Uterus (tissue), 4 donors: ENCODE data around the gene KRTAP5-7. TPM values are rescaled to one million over a fixed set of nuclear protein-coding genes. Genes with fewer than 3 reads are reported as not detected.
"Not testable (repeated sequence)": the region's sequence is repeated elsewhere in the genome, so short reads cannot be mapped to it uniquely, and the experiment has no call there.

ENCODE experiments used
- DNase-seq, 2 donors: peaks; one replicate each; pipeline ENCODE4 v3.0.0-alpha.2; 2019 to 2020
- H3K27ac ChIP-seq, 2 donors: fragments of 200-600 bp; sonication (generic); 1 replicate in 1 of 2; 2 replicates in 1 of 2; pipeline ENCODE4 v1.5.1; 2016 to 2018
- H3K27me3 ChIP-seq, 2 donors: fragments of 200-600 bp; sonication (generic); one replicate each; pipeline ENCODE4 v1.5.1; 2018 to 2019; ENCODE audit warnings: control low read depth in 1 of 2
- H3K36me3 ChIP-seq, 2 donors: fragments of 200-600 bp; sonication (generic); one replicate each; pipeline ENCODE4 v1.5.1; 2019; ENCODE audit warnings: control low read depth in 1 of 2
- H3K4me1 ChIP-seq, 2 donors: fragments of 200-600 bp; sonication (generic); one replicate each; pipeline ENCODE4 v1.5.1; 2018 to 2019; ENCODE audit warnings: control low read depth in 1 of 2
- H3K4me3 ChIP-seq, 2 donors: fragments of 200-600 bp; sonication (generic); 1 replicate in 1 of 2; 2 replicates in 1 of 2; pipeline ENCODE4 v1.5.1; 2018 to 2019; ENCODE audit warnings: mild to moderate bottlenecking in 1 of 2
- H3K9me3 ChIP-seq, 2 donors: fragments of 200-600 bp; sonication (generic); one replicate each; pipeline ENCODE4 v1.5.1; 2019; ENCODE audit warnings: control low read depth in 1 of 2
- POLR2A ChIP-seq, 2 donors: fragments of 450-650 bp; IDR thresholded peaks; one replicate each; pipeline ENCODE4 v1.6.1; 2016; ENCODE audit warnings: antibody characterized with exemption in 2 of 2, mild to moderate bottlenecking in 1 of 2, moderate library complexity in 1 of 2
- intact Hi-C: fragments of 100-400 bp; cut with DNase I; formaldehyde crosslinking; loops from one replicate; pipeline ENCODE4 v1.15.1; 2023; ENCODE audit warnings: low total_unique reads
- small RNA-seq: library from RNA; depleted of rRNA; stranded (forward); fragments of <200 nt; gene quantifications from one replicate; pipeline ENCODE3, GENCODE V24; 2016
- total RNA-seq, 4 donors: library from RNA; depleted of rRNA in 3 of 4; stranded (reverse); fragments of >200 nt in 3 of 4; gene quantifications; one replicate each; pipeline versions ENCODE4 v1.1.0 to v1.2.4, GENCODE V29; 2014 to 2023
- TF ChIP-seq, protein P1 (sequence below), 4 experiments: fragments of 200-600 bp in 2 of 4; fragments of 450-650 bp in 2 of 4; sonication (generic) in 2 of 4; IDR thresholded peaks; one replicate each; pipeline ENCODE4 v1.5.1; 2016 to 2019; ENCODE audit warnings: antibody characterized with exemption in 4 of 4, mild to moderate bottlenecking in 2 of 4, moderate library complexity in 1 of 4
- donor health status: DM: yes; HTN: yes; CAD: no.

KRTAP5-7 gene
- total RNA-seq, 4 donors from 2014 or later, result 0.95 TPM; not detected in 3

DNA sequence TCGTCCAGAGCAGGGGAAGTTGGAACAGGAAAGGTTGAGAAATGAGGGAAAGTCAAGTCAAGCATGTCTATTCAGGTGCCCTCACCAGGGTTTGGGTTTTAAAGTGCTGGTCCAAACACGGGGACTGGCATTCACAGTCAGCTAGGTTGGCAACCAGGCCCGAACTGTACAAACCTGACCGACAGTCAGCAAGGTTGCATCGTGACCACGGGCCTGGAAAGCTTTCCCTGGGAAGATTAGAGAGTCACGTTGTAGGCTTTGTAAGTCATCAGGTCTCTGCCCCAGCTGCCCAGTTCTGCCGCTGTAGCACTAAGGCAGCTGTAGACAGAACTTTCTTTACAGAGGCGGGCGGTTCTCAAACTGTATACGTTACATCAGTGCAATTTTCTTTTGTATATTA, 45.7 kb downstream of the KRTAP5-7 start:
- Histone ChIP-seq H3K4me1 (no peaks in the 10 kb centered on the region), H3K36me3 (no peaks in the 10 kb centered on the region), H3K27ac (no peak overlapping the region), H3K27me3 (no peaks in the 10 kb centered on the region), H3K9me3 (no peaks in the 10 kb centered on the region), H3K4me3 (no peak overlapping the region)
- DNase-seq, result no peak
- intact Hi-C loops, result no loop called here
- TF ChIP-seq POLR2A (IDR thresholded peaks at IDR 0.05), result no peak
- TF ChIP-seq, protein P1, sequence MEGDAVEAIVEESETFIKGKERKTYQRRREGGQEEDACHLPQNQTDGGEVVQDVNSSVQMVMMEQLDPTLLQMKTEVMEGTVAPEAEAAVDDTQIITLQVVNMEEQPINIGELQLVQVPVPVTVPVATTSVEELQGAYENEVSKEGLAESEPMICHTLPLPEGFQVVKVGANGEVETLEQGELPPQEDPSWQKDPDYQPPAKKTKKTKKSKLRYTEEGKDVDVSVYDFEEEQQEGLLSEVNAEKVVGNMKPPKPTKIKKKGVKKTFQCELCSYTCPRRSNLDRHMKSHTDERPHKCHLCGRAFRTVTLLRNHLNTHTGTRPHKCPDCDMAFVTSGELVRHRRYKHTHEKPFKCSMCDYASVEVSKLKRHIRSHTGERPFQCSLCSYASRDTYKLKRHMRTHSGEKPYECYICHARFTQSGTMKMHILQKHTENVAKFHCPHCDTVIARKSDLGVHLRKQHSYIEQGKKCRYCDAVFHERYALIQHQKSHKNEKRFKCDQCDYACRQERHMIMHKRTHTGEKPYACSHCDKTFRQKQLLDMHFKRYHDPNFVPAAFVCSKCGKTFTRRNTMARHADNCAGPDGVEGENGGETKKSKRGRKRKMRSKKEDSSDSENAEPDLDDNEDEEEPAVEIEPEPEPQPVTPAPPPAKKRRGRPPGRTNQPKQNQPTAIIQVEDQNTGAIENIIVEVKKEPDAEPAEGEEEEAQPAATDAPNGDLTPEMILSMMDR (IDR thresholded peaks at IDR 0.05), result no peak

DNA sequence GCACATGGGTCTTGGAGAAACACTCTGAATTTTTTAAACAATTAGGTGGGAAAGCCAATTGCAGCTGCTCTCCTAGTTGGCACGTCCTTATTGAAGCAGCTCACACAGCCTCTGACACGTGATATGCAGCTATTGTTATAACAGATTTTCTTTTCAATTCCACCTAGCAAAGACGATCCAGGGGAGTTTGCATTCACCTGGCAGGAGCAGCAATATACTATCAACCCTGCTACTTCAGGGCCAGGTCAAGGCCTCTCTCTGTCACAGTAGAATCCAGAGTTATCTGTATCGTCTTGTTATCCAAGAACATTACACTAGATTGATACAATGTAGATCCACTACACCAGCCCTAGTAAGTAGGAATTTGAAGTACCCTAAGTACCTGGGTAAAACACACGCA, 47.4 kb downstream of the KRTAP5-7 start:
- intact Hi-C loops, result no loop called here
- TF ChIP-seq POLR2A (IDR thresholded peaks at IDR 0.05), result no peak
- TF ChIP-seq, protein P1 (IDR thresholded peaks at IDR 0.05), result no peak

DNA sequence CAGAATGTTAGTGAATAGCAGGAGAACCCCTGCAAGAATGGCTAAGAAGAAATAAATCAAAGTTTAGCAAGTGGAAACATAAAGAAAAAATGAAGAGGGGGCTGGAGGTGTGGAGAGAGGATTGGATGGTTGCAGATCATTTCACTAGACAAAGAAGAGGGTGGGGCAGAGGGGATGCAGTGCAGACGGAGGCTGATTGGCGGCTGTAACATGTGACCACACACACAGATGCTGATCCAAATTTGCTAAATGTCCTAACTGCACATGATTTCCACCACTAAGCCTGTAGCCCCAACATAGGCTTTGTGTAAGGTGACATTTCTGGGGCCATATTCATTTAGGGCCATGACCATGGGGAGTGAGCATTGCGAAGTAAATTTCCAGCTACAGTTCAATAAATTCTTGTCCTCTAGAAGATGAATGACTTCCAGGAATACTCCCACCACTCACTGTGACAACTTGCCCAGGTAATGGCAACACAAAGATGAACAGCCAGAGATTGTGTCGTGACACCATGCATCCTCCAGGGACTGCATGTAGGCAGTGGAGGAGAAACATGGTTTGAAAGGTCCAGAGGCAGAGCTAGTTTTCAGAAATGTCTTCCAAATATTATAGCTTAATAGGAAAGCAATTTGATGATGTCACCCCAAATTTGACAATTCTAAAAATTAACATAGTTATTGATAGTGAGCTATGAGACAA, 48.8 kb downstream of the KRTAP5-7 start:
- intact Hi-C loops, result no loop called here
- H3K27me3 ChIP-seq, result no peaks in the 10 kb centered on the region

More for the DNA sequence above, 47.4 kb downstream of the KRTAP5-7 start:
- H3K4me3 ChIP-seq, result no peak overlapping the region
- H3K36me3 ChIP-seq, result no peaks in the 10 kb centered on the region
- H3K27ac ChIP-seq, result no peak overlapping the region
- no peaks in the 10 kb centered on the region for H3K4me1 ChIP-seq
- no peak for DNase-seq
- H3K9me3 ChIP-seq, result no peaks in the 10 kb centered on the region
- no peaks in the 10 kb centered on the region for H3K27me3 ChIP-seq

DNA sequence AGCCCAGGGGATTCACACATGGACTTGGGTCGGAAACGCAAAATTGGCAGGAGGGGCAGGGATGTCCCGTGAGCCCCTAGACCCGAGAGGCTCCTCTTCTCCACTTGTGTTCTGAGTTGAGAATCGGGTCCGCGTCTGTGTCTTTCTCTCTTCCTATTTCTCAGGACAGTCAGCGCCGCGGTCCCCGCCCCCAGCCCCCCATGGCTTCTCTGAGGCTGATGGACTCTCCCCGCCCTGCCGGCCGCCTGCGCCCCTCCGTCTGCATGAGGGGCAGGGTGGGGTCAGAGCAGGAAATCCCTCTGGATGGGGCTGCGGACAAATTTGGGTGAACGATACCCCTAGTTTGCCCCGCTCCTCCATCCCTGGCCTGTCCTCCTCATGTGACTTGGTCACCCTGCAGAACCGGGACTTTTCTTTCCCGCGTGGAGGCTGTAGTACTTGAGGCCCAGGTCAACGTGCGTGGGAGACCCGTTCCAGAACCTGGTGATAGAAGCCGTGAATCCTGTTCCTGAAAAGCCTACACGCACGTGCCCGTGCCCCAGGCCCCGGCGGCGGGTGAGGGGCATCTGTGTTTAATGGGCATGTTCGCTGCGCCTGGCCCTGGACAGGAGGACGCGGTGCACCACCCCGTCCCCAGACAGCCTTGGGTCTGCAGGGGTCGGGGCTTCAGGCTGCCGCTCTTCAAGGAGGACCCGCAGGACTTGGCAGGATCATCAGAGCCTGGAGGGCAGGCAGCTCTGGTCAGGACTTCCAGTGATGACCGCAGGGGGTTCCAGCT, 49.8 kb downstream of the KRTAP5-7 start:
- H3K9me3 ChIP-seq, intact Hi-C loops, H3K4me3 ChIP-seq, H3K27me3 ChIP-seq, H3K36me3 ChIP-seq, H3K4me1 ChIP-seq, H3K27ac ChIP-seq, DNase-seq: not testable (repeated sequence)

More for the DNA sequence above, 48.8 kb downstream of the KRTAP5-7 start:
- DNase-seq, result no peak
- H3K9me3 ChIP-seq, result no peaks in the 10 kb centered on the region
- H3K4me3 ChIP-seq, result no peak overlapping the region
- no peaks in the 10 kb centered on the region for H3K4me1 ChIP-seq
- no peak for TF ChIP-seq POLR2A (IDR thresholded peaks at IDR 0.05)
- TF ChIP-seq, protein P1 (IDR thresholded peaks at IDR 0.05), result no peak
- H3K36me3 ChIP-seq, result no peaks in the 10 kb centered on the region
- H3K27ac ChIP-seq, result no peak overlapping the region

DNA sequence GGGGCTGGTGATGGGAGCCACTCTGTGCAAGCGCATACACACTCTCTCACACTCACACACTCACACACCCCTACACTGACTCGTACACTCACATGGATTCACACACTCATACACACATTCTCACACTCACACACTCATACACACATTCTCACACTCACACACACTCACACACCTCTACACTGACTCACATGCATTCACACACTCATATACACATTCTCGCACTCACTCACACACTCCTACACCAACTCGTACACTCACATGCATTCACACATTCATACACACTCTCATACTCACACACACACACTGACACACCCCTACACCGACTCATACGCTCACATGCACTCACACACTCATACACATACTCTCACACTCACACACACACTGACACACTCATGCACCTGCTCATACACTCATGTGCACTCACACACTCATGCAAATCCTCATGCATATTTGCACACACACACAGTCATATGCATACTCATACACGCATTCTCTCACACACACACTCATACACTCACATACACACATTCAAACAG, 50.5 kb downstream of the KRTAP5-7 start:
- Histone ChIP-seq H3K36me3 (no peaks in the 10 kb centered on the region), H3K4me3 (no peak overlapping the region), H3K27ac (no peak overlapping the region), H3K27me3 (no peaks in the 10 kb centered on the region), H3K9me3 (no peaks in the 10 kb centered on the region), H3K4me1 (no peaks in the 10 kb centered on the region)
- DNase-seq, result no peak
- intact Hi-C loops, result no loop called here
- TF ChIP-seq POLR2A (IDR thresholded peaks at IDR 0.05), result no peak
- TF ChIP-seq, protein P1 (IDR thresholded peaks at IDR 0.05), result no peak

Small RNA genes lying within 50 kb of the gene (small RNA-seq; reads per million reads assigned to genes)
- gene AP000867.1, result not detected

Other genes with a start within 250 kb of the KRTAP5-7 start
- 10 to 100 TPM in 3 of 4 donors, 1 to 10 TPM in 1; 7.1 to 24.1 (median 17.8) TPM for gene DHCR7, start 78.9 kb upstream of the KRTAP5-7 start, total RNA-seq
- 10 to 100 TPM; 20.0 to 73.0 (median 32.8) TPM for gene NADSYN1, start 74.1 kb upstream of the KRTAP5-7 start, total RNA-seq
- under 1 TPM in 1 of 4 donors, not detected in 3; 0.64 TPM for gene KRTAP5-8, start 10.8 kb downstream of the KRTAP5-7 start, total RNA-seq
- not detected for gene KRTAP5-9, start 21.2 kb downstream of the KRTAP5-7 start, total RNA-seq
- under 1 TPM in 1 of 4 donors, not detected in 3; 0.37 TPM for gene KRTAP5-10, start 38.3 kb downstream of the KRTAP5-7 start, total RNA-seq
- not detected for gene KRTAP5-11, start 55.6 kb downstream of the KRTAP5-7 start, total RNA-seq